NCI-H446 (cell line): ENCODE data around the gene GAS2L1.
"Not testable (repeated sequence)": the region's sequence is repeated elsewhere in the genome, so short reads cannot be mapped to it uniquely, and the experiment has no call there.

ENCODE experiments used
- DNase-seq, 2 experiments: peaks; one replicate each; lab custom pipeline; 2025; lab: John Stamatoyannopoulos, UW

GAS2L1 gene

DNA sequence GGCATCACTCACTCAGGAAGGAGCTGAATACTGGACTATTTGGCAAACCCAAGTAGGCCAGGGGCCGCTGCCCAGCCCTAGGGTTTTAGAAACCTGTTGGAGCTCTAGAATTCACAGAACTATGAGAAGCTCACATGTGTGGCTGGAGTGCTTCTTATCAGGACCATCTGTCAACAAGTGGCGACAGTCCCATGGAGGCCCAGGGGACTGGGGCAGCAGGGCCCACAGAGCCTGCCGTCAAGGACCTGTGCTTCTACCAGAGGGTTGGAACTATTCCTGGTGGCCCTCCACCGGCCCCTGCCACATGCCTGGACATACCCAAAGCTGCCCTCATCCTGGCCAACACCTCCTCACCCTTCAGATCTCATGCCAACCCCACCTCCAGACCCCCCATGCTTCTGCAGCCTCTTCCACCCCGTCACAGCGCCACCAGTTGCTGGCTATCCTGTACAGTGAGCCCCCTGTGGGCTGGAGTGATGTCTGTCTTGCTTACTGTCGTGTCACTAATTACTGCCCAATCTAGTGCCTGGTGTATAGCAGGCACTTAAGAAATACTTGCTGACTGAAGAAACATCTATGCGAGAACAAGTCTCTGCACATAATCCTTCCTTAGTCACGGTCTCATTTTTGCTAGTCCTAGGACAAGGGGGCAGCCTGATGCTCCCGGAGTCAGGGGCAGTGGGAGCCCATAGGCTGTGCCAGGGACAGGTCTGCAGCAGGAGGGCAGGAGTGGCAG lies 36.3 kb downstream of the GAS2L1 start:
- no peak for DNase-seq

DNA sequence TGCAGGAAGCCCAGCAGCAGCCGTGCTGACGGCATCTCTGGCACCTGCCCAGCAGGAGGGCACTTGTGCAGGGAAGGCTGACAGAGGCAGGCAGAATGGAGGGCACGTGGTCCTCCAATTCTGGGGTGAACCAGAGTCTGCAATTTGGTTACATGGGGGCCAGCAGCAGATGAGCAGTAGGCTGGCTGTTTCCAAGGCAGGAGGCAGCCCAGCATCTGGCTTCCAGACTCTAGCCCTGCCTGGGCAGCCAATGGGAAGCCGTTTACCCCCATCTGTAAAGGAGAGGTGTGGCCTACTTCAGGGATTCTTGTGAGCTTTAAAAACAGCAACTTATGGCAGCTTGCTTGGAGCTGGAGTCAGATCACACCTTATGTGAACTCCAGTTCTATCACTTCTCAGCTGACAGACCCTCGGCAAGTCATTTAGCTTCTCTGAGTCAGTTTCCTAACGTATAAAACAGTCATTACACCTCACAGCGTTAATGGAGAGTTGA lies 36.9 kb downstream of the GAS2L1 start:
- DNase-seq, result peak; percentile 29 to 82

DNA sequence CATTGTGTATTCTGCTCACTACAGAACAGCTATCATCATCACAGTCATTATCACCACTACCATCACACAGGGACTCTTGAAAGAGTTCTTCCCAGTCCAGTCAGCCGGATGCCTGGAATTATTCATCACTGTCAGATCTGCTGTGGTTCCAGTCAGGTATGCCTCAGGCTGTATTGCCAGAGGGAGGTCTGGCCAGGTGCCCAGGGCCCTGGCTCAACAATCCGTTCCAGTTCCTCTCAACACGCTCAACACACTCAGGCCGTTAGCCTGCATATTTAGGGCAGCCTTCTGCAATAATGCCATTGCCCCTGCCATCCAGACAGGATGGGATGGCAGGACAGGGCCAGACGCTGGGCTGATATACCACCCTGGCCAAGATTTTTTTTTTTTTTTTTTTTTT lies 37.7 kb downstream of the GAS2L1 start:
- DNase-seq, result peak; percentile 86 to 95

DNA sequence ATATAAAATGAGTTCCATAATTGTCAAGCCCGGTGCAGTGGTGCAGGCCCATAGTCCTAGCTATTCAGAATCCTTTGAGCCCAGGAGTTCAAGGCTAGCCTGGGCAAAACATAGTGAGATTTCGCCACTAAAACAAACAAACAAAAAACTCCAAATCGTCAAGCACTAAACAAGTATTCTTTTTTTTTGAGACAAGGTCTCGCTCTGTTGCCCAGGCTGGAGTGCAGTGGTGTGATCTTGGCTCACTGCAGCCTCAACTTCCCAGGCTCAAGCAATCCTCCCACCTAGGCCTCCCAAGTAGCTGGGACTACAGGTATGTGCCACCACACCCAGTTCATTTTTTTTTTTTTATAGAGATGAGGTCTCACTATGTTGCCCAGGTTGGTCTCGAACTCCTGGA lies 38.4 kb downstream of the GAS2L1 start:
- DNase-seq, result not testable (repeated sequence)

DNA sequence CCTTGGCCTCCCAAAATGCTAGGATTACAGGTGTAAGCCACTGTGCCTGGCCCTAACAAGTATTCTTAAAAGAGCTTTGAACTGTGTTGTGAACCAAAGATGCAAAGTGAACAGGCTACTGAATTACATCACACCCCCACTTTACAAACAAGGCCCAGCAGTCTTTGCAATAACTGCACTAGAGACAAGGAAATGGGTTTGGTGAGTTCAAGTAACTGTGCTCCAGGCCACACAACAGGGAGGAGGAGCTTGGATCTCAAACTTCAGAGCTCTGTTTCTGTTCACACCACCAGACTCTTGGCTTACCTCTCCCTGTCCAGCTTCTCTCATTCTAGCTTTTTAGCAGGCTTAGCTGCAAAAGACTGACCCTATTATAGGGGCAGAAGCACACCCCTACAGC lies 39.5 kb downstream of the GAS2L1 start:
- DNase-seq, result peak in 1 of 2 experiments; percentile 31

DNA sequence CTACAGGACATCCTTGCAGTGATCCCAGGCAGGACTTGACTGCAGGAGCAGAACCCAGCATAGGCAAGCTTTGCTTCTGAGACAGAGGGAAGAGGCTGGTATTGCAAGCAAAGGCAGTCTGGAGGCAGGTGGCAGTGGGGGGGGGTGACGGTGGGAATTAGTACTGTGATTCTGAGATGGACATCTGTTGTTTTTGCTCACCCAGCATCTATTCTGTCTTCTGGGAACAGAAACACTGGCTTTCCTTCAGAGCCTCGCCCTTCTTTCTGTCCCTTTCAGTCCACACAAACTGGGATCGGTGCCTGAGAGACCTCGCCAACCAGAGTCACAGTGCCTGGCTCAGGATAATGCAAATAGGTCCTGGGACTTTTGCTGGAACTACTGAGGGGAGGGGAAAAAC lies 40.2 kb downstream of the GAS2L1 start:
- DNase-seq, result peak; percentile 46 to 91

DNA sequence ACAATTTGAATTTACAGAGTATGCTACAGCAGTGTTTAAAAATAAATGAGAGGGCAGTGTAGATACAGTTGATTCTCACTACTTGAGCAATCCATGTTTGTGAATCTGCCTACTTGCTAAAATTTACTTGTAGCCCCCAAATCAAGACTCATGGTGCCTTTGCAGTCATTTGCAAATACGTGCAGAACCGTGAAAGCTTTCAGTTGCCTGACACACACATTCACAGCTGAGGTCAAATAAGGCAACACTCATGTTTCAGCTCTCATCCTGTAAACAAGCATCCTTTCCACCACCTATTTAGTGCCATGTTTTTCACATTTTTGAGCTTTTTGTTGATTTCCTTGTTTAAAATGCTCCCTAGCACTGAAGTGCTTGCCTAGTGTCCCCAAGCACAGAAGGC lies 41.6 kb downstream of the GAS2L1 start:
- no peak for DNase-seq

DNA sequence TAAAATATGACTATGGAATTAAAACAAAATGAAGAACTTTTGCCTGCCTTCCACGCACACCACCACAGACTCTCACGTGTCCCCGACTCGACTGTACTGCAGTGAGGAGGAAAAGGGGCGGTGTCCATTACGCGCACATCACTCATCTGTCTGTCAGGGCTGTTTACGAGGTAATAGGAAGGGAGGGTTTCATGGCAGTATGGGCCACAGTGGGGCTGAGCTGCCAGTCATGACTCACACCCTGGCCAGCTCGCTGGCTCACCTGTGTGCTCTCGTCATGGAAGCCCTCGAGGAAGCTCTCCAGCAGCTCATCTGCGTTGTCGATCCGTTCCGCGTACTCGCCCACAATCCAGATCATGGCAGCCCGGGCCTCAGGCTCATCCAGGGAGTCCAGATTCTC lies 42.5 kb downstream of the GAS2L1 start:
- no peak for DNase-seq

DNA sequence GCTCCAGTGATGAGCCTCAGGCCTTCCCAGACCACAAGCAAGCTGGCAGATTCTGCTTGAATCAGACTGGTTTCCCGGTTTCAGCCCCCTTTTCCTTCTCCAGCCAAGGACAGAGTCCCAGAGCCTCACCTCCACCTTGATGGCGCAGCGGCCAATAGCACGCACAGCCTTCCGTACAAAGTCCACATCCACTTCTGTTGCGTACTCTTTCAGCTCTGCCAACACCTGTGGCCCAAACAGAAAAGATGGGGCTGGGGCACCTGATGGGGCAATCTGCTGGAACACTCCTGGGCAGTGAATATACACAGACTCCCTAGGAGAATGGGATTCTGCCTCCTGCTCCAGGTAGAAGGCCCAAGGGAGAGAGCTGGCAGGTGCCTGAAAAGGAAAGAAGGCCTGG lies 44.6 kb downstream of the GAS2L1 start:
- DNase-seq, result no peak

DNA sequence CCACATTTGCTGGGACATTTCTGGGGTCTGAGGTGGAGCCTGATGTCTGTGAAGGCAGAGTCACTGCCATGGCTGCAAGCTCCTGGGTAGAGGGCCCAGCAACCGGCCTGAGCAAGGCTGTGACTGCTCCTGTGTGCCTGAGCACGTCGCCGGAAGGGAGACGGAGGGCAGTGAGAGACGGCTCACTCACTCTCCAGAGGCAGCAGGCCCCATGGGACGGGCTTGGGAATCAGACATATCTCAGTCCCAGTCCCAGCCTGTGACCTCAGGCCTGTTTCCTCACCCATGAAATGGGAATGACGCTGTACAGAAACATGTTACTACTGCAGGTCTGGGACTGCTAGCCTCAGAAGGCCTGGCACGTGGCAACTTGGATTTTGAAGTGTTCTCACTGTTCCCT lies 45.4 kb downstream of the GAS2L1 start:
- DNase-seq, result no peak

DNA sequence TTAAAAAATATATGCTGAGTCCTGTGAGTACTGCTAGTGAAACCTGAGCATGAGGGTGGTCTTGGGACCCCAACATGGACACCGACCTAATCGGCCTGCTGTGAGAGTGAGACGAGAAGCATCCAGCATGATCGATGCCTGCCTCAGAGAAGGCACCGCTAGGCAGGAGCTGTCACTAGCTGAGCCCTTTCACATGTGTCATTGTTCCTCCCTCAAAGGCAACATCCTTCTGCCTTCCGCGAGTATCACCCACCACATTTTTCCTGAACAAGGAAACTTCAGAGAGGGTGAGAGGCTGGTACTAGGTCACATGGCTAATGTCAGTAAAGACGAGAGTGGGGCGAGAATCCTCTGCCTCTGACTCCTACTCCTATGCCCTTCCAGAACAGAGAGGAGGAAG lies 46.3 kb downstream of the GAS2L1 start:
- DNase-seq, result no peak

DNA sequence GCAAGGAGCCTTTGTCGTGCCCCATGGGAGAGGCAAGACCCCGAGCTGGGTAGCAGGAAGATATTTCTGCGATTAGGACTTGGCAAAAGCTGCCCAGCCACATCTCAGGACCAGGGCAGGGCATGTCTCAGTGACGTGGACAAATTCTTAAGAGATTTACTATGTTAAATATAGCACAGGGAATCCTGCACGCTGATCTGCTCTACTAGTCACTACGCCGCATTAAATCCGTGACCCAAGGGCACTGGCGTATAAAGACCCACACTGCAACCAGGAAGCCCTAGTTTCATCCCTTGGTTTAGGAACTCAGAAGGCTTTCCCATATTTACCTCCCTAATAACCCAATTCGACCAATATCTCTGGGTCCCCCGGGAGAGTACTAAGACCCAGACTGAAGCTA lies 46.8 kb downstream of the GAS2L1 start:
- no peak for DNase-seq

DNA sequence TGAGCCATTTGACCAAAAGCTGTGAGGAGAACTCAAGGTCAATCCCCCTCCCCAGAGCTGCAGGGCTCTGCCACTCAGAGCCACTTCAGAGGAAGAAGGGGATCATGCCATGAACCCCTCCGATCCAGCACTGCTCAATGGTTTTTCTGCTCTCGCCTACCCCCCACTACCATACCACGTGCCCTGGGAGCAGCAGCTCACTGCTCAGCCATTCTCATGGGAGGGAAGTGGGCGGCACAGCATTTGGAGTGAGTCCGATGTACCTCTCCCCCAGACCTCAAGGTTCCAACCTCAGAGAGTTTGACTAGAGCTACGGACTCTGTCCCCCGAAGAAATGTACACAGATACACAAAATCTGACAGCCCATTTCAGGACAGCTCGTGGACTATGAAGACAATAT lies 47.4 kb downstream of the GAS2L1 start:
- DNase-seq, result no peak

DNA sequence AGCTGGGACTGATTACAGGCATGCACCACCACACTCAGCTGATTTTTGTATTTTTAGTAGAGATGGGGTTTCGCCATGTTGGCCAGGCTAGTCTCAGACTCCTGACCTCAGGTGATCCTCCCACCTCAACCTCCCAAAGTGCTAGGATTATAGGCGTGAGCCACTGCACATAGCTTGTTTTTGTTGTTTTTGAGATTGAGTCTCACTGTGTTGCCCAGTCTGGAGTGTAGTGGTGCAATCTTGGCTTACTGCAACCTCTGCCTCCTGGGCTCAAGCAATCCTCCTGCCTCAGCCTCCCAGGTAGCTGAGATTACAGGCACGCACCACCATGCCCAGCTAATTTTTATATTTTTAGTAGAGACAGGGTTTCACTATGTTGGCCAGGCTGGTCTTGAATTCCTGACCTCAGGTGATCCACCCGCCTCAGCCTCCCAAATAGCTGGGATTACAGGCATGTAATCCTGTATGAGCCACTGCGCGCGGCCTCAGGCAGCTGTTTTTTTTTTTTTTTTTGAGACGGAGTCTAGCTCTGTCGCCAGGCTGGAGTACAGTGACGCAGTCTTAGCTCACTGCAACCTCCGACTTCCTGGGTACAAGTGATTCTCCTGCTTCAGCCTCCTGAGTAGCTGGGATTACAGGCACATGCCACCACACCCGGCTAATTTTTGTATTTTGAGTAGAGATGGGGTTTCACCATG lies 50.9 kb downstream of the GAS2L1 start:
- DNase-seq, result not testable (repeated sequence)

DNA sequence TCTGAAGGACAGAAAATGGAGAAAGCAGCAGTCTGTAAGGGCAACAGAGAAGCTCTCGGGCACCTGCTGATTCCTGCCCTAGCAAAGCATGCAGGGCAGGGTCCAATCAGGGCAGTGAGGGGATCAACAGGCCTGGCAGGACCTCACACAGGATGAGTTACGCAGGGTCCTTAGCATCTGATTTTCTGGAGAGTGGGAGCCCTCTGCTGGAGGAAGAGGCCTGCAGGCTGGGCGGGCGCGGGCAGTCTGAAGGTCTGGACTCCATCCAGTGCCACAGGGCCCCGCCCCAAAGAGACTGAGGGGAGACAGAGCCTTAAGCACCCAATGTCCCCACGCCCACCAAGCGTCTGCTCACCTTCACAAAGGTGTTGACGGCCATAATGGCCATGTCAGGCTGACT lies 53.0 kb downstream of the GAS2L1 start:
- DNase-seq, result peak in 1 of 2 experiments; percentile 67
